Measurements from ENCODE around the gene PGGHG.

PGGHG gene

GRCh38 chr11:285021-285893 is 3.7 kb upstream of the PGGHG start:
- no peak for DNase-seq (ENCODE audit: low read depth)

- DNase-seq (ENCODE audit: low read depth) = no peak
These were observed 3.1 kb upstream of the PGGHG start for GRCh38 chr11:285894-286220.

- peak; percentile 71 for DNase-seq (ENCODE audit: low read depth)
These were observed 1.7 kb upstream of the PGGHG start for GRCh38 chr11:286977-287820.

GRCh38 chr11:287821-288477 is 977 bp upstream of the PGGHG start:
- no peak for DNase-seq (ENCODE audit: low read depth)

- DNase-seq (ENCODE audit: low read depth) = no peak
These were observed 429 bp downstream of the PGGHG start for GRCh38 chr11:289398-289711.

GRCh38 chr11:289712-290620 is 1.0 kb downstream of the PGGHG start:
- DNase-seq (ENCODE audit: low read depth) = no peak

GRCh38 chr11:290621-291231 is 1.8 kb downstream of the PGGHG start:
- no peak for DNase-seq (ENCODE audit: low read depth)

GRCh38 chr11:291281-292210 is 2.6 kb downstream of the PGGHG start:
- DNase-seq (ENCODE audit: low read depth) = no peak

- no peak for DNase-seq (ENCODE audit: low read depth)
These were observed 3.5 kb downstream of the PGGHG start for GRCh38 chr11:292211-293121.

- no peak for DNase-seq (ENCODE audit: low read depth)
These were observed 4.4 kb downstream of the PGGHG start for GRCh38 chr11:293271-293851.

GRCh38 chr11:293852-294661 is 5.1 kb downstream of the PGGHG start:
- DNase-seq (ENCODE audit: low read depth) = no peak

- DNase-seq (ENCODE audit: low read depth) = no peak
These were observed 5.9 kb downstream of the PGGHG start for GRCh38 chr11:294780-295179.

- no peak for DNase-seq (ENCODE audit: low read depth)
These were observed 6.6 kb downstream of the PGGHG start for GRCh38 chr11:295351-296170.

GRCh38 chr11:296171-297050 is 7.5 kb downstream of the PGGHG start:
- no peak for DNase-seq (ENCODE audit: low read depth)

GRCh38 chr11:297051-297585 is 8.2 kb downstream of the PGGHG start:
- DNase-seq (ENCODE audit: low read depth) = no peak
